ENCODE data around the gene WNT9A.
"Not testable (repeated sequence)": the region's sequence is repeated elsewhere in the genome, so short reads cannot be mapped to it uniquely, and the experiment has no call there.

WNT9A gene

GRCh38 chr1:227970076-227970995 lies 22.6 kb upstream of the WNT9A start:
- DNase-seq (ENCODE audit: low read depth, low spot score); in situ Hi-C loops (cut with HindIII; ENCODE audit: low sequenced_read_pairs); H3K4me3 ChIP-seq (ENCODE audit: low read depth, low read length): not testable (repeated sequence)

- in situ Hi-C loops (cut with HindIII; ENCODE audit: low sequenced_read_pairs); H3K4me3 ChIP-seq (ENCODE audit: low read depth, low read length); DNase-seq (ENCODE audit: low read depth, low spot score): not testable (repeated sequence)
Measured at GRCh38 chr1:227967815-227968214, 20.1 kb upstream of the WNT9A start.

- in situ Hi-C loops (cut with HindIII; ENCODE audit: low sequenced_read_pairs); H3K4me3 ChIP-seq (ENCODE audit: low read depth, low read length); DNase-seq (ENCODE audit: low read depth, low spot score): not testable (repeated sequence)
- peak; percentile 8 for TF ChIP-seq CTCF (IDR thresholded peaks at IDR 0.05; ENCODE audit: low read depth, low read length)
Measured at GRCh38 chr1:227966733-227967132, 19.0 kb upstream of the WNT9A start.

GRCh38 chr1:227961651-227962466 lies 14.1 kb upstream of the WNT9A start:
- in situ Hi-C loops (cut with HindIII; ENCODE audit: low sequenced_read_pairs), result no loop called here
- no peak overlapping the region for H3K4me3 ChIP-seq (ENCODE audit: low read depth, low read length)
- TF ChIP-seq CTCF (IDR thresholded peaks at IDR 0.05; ENCODE audit: low read depth, low read length), result no peak
- no peak for DNase-seq (ENCODE audit: low read depth, low spot score)

- no peak overlapping the region for H3K4me3 ChIP-seq (ENCODE audit: low read depth, low read length)
- DNase-seq (ENCODE audit: low read depth, low spot score), result no peak
- in situ Hi-C loops (cut with HindIII; ENCODE audit: low sequenced_read_pairs), result no loop called here
- TF ChIP-seq CTCF (IDR thresholded peaks at IDR 0.05; ENCODE audit: low read depth, low read length), result no peak
Measured at GRCh38 chr1:227959325-227959860, 11.7 kb upstream of the WNT9A start.

GRCh38 chr1:227958617-227959324 lies 11.0 kb upstream of the WNT9A start:
- in situ Hi-C loops (cut with HindIII; ENCODE audit: low sequenced_read_pairs), result no loop called here
- TF ChIP-seq CTCF (IDR thresholded peaks at IDR 0.05; ENCODE audit: low read depth, low read length), result no peak
- no peak for DNase-seq (ENCODE audit: low read depth, low spot score)
- no peak overlapping the region for H3K4me3 ChIP-seq (ENCODE audit: low read depth, low read length)

- no peak overlapping the region for H3K4me3 ChIP-seq (ENCODE audit: low read depth, low read length)
- in situ Hi-C loops (cut with HindIII; ENCODE audit: low sequenced_read_pairs), result no loop called here
- no peak for TF ChIP-seq CTCF (IDR thresholded peaks at IDR 0.05; ENCODE audit: low read depth, low read length)
- DNase-seq (ENCODE audit: low read depth, low spot score), result no peak
Measured at GRCh38 chr1:227955808-227956207, 8.1 kb upstream of the WNT9A start.

Measured in astrocyte of the spinal cord (primary cell).